ENCODE results near the gene CFAP77.
A peak's percentile ranks its signal among the peaks of the same experiment; 100 is the strongest.

The CFAP77 gene

GRCh38 chr9:132408521-132408920, 1.5 kb upstream of the CFAP77 start:
- DNase-seq (ENCODE audit: low read depth in 2 of 2): no peak

DNA sequence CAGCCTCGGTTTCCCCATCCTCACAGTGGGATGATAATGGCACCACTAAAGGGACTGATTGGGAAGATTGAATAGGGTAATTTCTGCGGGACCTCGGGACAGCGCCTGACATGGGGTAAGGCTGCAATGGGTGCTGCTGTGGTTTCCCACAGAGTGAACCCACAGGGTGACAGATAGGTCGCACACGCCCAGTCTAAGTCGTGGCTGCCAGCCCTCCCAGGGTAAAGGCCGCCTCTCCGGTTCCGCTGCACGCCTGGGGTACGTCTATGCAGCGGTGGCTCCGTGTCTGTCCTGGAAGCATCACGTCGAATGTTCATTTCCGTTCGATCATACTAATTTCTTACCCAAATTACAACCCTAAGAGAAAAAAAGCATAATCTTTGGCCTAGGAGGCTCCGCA, 631 bp downstream of the CFAP77 start:
- no peak for DNase-seq (ENCODE audit: low read depth in 2 of 2)

DNA sequence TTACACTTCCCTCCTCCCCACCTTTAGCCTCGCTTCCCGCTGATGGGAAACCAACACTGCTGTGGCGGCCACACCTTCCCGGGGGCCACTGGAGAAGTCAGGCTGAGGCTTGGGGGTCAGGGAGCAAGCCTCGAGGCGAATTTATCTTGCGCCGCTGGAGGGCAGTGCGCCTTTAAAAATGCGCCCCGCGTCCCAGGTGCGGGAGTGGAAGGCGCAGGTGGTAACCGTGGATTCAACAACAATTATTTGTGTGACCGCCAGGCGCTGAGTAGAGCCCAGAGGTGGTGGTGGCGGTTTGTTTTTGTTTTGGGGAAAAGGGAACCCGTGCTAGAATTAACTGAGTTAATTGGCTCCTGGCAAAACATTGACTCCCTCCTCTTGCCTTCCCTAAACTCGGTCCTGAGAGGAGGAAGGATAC, 1.1 kb downstream of the CFAP77 start:
- DNase-seq (ENCODE audit: low read depth in 2 of 2): peak; percentile 53 to 58

DNA sequence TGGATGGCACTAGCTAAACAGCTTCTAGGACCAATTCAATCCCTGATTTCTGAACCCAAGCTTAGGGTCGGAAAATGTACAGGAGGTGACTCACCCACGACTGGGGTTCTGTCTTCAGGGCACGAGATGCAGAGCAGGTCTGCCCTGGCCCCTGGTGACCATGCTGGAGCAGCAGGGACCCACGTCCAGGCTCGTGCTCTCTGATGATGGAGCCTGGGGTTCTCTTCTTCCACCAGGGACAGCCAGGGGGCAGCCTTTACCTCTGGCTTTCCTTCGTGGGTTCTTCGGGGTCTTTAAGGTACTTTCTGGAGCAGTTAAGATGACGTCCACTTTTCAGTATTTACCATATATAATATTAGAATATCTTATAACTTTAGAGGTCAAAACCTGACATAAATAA, 2.1 kb downstream of the CFAP77 start:
- peak in 1 of 2 donors; percentile 8 for DNase-seq (ENCODE audit: low read depth in 2 of 2)

- DNase-seq (ENCODE audit: low read depth in 2 of 2): no peak
These were observed 3.9 kb downstream of the CFAP77 start for GRCh38 chr9:132413926-132414325.

GRCh38 chr9:132414731-132415130, 4.7 kb downstream of the CFAP77 start:
- no peak for DNase-seq (ENCODE audit: low read depth in 2 of 2)

GRCh38 chr9:132415181-132415580, 5.2 kb downstream of the CFAP77 start:
- no peak for DNase-seq (ENCODE audit: low read depth in 2 of 2)

DNA sequence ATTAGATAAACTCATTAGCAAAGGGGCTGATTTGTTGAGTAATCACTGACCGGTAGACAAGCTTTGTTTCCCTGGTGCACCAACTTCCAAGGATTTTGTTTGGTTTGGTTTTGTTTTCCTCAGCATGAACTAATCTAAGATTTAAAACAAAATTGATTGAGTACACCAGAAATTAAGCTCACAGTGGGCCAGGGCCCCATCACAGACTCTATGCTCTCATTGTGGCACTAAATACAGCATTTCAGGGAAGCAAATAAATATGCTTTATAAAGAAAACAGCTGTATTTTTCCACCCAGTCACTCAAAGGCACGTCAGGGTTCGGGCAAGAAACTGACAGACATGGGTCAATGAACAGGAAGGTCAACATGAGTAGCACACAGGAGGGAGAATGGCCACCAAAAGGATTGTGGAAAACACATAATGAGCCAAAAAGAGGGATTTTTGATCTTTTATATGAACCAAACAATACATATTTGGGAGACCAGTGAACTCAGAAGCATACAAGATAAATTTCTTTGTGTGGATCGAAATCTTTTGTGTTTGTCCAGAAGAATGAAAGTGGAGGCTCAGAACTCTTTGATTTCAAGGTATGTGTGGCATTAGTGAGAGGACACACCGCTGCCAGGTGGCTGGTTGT, 8.8 kb downstream of the CFAP77 start:
- DNase-seq (ENCODE audit: low read depth in 2 of 2): no peak

- no peak for DNase-seq (ENCODE audit: low read depth in 2 of 2)
These were observed 12.6 kb downstream of the CFAP77 start for GRCh38 chr9:132422574-132422973.

DNA sequence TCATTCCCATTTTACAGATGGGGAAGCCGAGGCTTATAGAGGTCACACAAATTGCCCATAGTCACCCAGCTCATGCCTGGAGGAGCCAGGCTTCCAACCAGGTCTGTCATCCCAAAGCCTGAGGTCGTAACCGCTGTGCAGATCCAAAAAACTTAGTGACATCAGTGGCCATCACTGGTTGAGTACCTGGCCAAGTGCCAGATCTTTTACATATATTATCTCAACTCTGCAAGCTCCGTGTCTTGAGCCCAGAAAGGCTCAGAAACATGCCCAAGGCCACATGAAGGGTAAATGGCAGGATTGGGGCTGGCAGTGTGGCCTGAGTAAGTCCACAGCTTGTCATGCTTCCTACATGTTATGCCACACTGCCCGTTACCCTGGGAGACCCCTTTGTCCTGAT, 13.5 kb downstream of the CFAP77 start:
- no peak for DNase-seq (ENCODE audit: low read depth in 2 of 2)

GRCh38 chr9:132424857-132425674, 15.1 kb downstream of the CFAP77 start:
- no peak for DNase-seq (ENCODE audit: low read depth in 2 of 2)

DNA sequence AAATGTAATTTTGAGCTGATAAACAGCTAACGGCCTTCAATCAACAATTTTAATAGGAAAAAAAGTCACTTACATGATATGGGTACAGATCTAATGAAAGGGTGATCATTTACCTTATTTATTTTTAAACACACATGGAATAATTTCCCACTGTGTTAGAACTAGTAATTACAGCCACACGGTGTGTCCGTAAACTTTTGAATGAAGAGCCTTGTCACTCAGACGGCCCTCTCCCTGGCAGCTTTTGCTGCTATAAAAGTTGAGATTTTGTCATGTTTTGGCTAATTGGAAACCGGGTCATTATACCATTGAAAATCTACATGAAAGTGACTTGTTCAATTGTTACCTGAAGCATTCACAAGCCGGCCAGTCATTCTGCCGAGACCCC, 15.7 kb downstream of the CFAP77 start:
- no peak for DNase-seq (ENCODE audit: low read depth in 2 of 2)

DNA sequence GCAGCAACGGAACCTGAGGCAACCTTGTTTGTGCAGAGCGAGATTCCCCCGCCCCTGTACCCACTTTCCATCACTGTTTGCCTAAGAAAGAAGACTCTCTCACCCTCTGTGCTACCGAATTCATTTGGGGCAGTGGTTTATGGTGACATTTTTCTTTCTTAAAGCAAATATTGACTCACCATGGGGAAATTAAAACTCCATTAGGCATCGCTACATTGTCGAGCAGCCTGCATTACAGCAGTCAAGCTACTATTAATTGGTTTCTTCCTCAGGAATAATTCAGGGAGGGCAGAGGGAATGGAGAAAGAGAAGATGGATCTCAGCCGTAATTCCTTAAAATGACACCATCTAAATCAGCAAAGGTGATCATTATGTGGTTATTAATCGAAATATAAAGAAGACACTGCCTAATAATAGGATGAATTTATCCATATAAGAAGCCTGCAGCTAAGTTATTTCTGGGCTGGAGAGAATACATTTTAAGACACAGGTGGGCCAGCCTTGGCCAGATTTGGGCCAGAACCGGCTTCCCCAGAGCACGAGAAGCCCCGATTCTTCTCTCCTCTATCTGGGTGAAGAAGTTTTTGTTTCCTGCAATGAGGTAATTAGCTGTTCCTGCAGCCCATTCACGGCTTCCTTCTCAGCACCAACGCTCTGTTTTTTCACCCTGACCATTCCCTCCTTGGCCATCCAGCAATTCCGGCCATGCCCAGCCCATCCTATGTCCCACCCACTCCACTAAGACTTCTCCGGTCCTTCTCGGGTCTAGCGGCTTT, 16.8 kb downstream of the CFAP77 start:
- no peak for DNase-seq (ENCODE audit: low read depth in 2 of 2)

DNA sequence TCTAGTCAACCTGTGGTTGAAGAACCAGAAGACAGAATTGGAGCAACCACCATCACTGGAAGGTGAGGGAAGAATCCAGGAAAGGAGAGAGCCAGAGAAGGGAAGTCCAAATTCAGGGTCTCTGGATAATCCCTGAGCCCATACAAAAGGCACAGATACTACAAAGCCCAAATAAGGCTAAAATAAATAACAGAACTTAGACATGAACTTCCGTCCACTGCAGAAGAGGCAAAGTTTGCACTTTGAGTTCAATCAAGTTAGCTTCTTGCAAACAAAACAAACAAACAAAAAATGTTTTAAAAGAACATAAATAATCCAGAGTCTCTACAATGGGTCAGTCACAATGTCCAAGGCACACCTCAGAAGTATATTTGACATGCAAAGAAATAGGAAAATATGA, 21.0 kb downstream of the CFAP77 start:
- no peak for DNase-seq (ENCODE audit: low read depth in 2 of 2)

- DNase-seq (ENCODE audit: low read depth in 2 of 2): no peak
These were observed 24.9 kb downstream of the CFAP77 start for GRCh38 chr9:132434881-132435280.

DNA sequence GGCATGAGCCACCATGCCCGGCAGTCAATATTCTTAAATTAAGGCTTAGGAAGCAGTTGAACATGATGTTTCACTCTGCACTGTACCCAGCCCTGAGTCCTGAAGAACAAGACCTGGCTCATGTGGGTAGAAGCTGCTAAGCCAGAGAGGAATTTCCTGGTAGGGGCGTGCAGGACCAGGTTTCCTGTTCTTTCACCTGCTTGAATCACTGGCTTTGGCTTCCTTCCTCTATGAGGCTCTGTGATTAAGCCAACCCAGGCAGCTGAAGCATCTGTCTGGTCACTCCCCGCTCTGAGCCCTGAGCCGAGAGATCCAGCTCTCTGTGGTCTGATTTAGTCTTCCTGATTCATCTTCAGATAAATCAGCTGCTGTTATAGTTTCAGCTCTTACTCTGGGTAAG, 29.1 kb downstream of the CFAP77 start:
- DNase-seq (ENCODE audit: low read depth in 2 of 2): no peak

GRCh38 chr9:132440735-132441134, 30.7 kb downstream of the CFAP77 start:
- no peak for DNase-seq (ENCODE audit: low read depth in 2 of 2)

DNA sequence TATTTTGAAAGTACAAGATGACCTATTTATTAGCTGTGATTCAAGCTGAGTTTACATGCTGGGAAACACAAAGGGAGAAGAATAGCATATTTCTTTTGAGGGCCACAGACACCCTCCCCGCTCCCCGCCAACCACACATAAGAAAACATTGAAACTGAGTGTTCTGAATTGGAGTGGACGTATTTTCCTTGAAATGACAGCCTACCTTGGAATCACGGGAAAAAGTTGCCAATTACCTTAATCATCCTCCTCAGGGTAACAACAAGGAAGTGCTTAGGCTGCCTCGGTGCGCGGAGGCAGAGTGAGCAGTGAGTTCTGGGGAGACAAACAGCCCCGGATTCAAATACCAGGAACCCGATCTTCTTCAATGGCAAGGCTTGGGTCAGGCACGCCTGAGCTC, 31.4 kb downstream of the CFAP77 start:
- no peak for DNase-seq (ENCODE audit: low read depth in 2 of 2)

DNA sequence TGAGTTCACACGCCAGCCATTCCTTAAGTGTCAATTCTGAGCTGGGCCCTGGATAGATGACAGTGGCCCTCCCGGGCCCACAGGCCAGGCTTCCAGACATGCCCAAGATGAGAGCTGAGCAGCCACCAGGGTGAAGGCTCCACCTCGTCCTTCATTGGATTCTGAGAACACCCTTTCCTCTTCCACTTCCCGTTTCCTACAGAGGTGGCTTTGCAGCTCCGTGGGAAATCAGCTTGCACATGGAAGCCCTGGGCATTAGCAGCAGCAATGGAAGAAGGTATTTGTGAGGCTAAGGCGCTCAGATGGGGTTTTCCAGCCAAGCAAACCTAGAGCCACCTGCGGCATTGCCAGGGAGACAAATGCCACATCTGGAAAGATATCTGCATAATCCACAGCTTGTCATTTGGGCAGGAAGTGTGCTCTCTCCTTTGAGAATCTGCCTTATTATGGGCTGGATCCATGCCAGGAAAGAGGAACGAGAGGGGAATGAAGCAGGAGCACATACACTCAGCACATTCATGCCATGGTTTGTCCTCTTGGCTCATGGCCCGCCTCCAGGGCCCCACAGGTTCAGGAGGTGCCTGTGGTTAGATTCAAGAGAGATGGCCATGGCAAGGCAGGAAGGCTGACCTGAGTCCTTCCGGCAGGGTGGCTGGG, 34.1 kb downstream of the CFAP77 start:
- DNase-seq (ENCODE audit: low read depth in 2 of 2): no peak

- DNase-seq (ENCODE audit: low read depth in 2 of 2): no peak
These were observed 36.9 kb downstream of the CFAP77 start for GRCh38 chr9:132446887-132447286.

DNA sequence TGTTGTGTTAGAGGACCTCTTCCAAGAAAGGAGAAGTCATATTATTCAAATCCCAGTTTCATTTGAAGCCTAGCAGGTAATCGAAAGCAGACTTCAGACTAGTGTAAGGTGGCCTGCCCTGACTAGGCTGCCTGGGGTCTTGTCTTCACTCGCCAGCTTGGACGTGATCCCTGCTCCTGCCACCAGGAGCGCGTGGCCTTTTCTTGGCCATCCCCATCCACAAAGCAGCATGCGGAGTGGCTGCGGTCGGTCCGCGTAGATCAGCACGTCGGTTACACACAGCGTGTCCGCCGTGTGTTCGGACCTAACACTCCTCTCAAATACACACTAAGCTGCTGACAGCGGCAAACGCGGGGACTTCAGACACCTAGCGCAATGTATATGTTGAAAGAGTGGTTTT, 37.3 kb downstream of the CFAP77 start:
- no peak for DNase-seq (ENCODE audit: low read depth in 2 of 2)

DNA sequence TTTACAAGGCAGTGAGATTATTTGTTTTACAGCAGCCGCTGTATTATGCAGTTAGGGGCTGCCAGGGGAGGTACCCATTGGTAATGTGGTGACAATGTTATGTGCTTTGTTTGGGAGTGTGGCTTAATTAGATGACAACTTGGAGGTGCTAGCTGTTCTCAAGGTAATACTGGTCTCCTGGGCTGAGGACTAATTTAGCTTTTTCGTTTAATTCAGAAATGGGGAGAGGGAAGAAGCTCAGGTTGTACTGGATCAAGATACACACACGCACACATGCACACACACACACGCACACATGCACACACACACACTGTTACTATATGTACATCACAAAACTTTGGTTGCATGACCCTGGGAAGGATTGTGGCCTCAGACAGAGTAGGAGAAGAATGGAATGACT, 37.9 kb downstream of the CFAP77 start:
- no peak for DNase-seq (ENCODE audit: low read depth in 2 of 2)
